ENCODE results near the gene LRRC4C.
A peak's percentile ranks its signal among the peaks of the same experiment; 100 is the strongest.

LRRC4C gene

DNA sequence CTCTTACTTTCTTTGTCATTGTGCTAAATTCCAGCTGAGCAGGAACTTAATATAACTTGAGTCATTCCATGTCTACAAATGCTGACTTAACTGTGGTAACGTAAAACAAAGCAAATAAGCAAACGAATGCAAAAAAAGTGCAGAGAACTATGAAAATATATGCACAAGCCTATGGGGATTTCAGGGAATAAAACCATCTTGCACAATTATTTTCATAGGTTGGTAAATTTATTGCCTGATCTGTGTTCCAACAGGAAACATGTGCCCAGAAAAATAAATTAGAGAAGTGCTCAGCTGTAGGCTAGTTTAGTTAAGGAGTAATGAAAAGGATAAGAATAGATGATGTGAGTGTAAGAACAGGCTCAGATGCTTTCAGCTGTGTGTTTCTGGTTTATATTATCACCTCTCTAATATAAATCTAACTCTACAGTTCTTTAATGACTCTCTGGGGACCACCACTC, 1169.3 kb downstream of the LRRC4C start:
- no peak for DNase-seq (ENCODE audit: low read depth)

DNA sequence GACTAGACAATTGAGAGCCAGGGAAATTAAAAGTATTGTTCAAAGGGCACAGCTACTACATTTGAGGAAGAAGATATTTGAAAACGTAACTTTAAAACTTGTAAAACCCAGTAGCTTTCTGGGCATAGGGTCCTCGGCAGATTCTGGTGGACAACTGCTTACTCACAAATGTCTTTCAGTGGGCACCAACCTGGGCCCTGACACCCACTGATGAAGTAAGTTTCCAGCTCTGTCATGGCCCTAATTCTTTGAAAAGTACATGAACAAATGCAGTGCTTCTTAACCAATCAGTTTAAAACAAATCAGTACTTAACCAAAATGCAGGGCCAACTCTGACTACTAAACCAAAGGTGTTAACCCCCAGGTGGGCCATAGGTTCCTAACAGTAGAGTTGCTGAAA, 1170.1 kb downstream of the LRRC4C start:
- DNase-seq (ENCODE audit: low read depth) = no peak

DNA sequence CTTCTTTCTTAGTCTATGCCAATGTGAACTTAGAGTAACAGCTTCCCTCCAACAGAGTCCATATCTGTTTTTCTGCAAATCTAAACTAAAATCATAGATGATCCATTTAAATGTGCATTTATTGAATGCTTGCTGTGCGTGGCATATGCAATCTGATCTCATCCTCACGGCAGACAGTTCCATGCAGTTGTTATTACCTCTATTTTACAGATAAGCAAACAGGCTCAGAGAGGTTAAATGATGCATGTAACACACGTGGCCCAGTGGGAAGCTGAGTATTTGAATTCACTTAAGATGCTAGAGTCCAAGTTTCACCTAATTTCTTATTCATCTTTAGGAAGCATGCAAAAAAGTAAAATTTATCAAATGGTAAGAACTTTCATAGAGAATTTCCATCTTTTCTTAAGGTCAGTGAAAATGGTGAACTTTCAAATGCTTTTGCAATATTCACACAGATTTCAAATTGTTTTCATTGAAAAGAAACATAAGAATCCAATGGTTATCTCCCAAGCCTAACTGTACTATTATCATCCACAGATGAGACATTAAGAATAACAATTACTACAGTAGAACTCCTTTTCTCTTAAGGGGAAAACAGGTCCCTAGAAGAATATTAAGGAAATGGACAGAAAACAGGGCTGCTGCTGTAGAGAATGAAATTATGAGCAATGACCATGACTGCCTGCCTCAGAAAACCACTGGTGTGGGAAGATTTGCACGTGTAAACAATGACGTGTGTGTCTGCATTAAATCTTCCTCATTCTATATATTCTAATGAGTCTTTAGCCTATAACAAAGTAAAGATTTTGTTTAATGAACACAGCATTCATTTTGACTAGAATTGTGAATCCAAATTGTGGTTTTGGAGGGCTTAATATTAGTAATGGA, 1171.3 kb downstream of the LRRC4C start:
- DNase-seq (ENCODE audit: low read depth) = no peak

DNA sequence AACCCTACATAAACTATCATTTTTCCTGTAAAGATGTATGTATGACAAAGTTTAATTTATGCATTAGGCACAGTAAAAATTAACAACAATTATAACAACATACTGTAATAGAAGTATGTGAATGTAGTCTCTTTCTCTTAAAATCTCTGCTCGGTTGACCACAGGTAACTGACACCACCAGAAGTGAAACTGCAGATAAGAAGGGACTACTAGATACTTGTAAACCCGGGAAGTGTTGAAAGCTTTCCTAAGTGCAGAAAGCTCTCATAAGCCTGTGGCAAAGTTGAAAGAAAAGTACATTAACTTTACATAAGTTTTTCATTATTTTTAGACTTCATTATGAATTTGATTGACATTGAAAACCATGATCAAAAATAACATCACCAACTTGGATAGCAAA, 1173.3 kb downstream of the LRRC4C start:
- no peak for DNase-seq (ENCODE audit: low read depth)

DNA sequence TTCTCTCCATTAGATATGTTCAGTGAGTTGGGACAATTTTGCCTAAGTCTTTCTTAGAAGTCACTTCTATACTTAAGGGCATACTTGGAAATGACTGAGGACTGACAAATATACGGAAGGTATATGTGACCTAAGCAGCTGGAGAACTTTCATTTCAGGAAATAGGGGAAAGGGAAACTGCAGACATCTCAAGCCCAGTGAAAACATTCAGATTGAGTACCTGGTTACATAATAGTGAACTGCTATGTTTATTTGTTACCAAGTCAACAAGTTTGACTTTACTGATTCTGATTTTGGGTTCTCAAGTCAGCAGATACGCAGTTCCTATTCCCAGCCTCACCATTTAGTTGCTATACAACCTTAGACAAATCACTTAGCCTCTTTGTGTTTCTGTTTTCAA, 1173.9 kb downstream of the LRRC4C start:
- no peak for DNase-seq (ENCODE audit: low read depth)

DNA sequence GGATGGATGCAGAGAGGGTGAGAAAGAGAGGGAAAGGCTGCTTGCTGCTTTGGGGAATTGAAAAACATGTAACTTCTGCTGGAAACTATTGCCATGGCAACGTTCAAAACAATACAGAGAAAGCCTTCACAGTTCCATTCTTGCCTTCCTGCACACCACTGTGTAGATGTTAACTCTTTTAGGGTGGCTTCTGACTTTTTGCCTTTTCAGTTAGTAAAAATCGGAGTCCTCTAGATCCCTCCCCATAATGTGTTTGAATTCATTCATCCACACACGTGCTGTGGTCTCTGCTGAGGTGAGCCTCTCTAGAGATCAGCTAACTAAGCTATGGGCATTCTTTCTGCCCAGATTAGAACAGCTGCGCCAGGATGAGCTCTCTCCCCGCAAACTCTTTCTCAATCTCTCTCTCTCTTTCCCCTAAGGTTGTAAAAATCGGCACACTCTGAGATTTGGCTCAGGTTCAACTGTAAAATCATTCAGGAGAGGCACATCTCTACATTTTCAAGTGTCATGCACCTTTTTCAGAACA, 1178.3 kb downstream of the LRRC4C start:
- DNase-seq (ENCODE audit: low read depth) = no peak

DNA sequence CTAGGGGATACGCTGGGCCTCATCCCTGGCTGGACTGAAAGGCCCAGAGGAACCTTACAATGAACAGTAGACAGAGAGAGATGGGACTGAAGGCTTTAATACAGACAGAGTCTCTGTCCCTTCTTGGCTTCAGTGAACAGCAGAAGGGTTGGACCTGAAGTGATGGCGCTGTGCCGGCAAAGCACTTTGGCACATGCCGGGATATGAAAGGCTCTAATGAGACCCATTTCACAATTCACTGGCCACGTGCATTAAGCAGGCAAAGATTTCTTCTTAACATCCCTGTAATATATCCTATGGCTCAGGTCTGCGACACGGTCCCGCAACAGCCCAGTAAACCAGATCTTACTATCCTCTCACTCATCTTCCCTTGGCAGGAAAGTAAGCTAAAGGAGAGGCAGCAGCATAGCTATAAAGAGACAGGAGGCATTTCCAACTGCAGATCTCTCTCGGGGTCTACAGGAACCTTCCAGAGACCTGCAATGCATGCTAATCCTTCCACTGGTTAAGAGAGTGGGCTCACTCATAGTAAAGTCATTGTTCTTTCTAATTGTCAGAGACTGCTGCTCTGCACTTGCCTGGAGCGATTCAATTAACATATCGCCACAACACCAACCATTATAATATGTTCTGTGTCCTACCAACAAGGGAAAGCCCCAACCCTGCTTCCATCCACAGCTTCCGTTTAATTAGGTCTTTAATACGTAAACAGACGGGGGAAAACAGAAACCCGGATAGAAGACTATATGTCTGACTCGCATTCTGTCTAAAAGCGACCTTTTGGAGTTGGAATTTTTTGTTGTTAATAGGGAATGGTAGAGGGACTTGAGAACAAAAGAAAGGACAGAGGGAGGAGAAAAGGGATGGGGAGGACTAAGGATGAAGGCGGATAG, 1179.0 kb downstream of the LRRC4C start:
- DNase-seq (ENCODE audit: low read depth) = no peak

DNA sequence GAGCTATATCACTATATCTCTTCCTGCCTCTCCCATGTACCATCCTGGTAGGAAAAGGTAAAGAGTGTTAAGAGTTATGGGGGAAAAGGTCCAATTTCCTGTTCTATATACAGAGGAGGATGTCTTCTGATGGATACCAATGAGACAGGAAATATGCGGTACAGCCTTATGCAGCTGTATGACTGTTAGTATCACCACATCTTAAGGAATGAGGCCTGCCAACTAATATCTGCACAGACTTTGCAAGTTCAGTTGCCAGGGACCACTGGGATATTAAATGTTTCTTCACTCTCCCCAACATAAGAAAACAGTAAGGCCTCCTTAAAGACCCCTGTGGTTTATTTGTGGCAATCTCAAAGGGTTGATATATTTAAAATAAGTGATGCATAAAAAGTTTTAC, 1182.5 kb downstream of the LRRC4C start:
- no peak for DNase-seq (ENCODE audit: low read depth)

DNA sequence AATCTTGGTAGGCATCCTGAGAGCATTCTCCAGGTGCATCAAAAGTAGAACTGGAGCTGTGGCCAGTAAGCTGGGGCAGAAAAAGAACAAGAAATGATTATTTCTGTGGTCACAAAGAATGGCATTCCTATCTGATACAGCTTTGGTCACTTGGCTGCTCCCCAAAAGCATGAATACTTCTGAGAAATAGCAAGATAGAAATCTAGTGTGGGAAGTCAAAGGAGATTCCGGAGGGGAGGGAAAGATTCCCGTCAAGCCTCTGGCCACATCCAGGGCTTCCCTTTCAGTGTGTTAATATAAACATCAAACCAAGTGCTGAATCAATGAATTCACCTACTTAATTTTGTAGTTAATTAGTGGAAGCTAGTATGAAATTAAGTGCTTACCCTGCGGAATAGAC, 1185.4 kb downstream of the LRRC4C start:
- peak; percentile 51 for DNase-seq (ENCODE audit: low read depth)

DNA sequence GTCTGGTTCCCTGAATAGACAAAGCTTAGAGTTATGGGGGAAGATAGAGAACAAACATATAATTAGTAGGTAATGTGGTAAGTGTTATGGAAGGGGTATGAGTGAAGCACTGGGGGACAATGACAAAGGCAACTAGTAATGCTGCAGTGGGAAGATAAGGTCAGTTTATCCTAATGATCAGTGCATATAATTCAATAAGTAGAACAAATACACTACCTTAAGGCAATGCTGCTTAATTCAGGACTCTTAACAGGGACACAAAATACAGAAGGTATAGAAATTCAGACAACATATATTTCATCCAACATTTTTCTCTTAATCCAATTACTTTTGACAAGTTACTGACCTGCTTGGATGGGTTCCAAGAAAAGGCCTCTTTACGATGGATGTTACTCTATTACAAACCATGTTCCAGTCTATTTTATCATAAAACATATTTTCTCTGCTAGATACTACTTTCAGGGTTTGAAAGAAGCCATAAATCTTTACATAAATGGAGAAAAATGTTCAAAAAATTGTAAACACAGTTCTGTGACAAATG, 1186.2 kb downstream of the LRRC4C start:
- no peak for DNase-seq (ENCODE audit: low read depth)

DNA sequence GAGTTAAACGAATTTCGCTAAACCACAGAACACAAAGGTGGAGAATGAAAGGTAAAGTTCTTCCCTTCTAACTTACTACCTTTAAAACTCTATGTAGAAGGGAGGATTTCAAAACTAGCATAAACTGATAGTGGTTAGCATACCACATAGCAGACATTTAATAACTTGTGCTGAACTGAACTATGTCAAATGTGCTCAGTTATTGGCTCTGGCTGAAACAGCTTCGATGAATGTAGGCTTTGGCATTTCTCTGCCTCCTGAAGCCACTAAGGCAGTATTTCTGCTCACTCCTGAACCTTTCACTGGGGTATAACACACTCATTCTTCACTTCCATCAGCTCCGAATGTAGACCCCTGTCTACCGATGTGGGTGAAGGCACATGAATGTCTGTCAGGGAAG, 1188.1 kb downstream of the LRRC4C start:
- no peak for DNase-seq (ENCODE audit: low read depth)

DNA sequence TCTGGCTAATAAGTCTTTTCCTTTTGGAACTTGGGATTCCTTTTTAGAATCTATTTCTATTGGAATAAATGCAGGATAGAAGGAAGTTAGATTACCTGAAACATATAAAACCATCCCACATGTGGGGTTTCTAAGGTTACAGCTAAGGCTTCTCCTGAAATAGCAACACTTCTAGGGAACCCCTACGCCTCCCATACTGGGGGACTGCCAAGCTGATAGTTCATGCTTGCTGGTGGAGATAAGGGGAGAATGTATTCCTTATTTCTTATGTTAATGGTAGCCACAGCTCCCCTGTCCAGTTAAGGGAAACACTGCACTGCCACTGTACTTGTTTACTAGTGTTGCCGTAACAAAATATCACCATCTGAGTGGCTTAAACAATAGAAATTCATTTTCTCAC, 1189.6 kb downstream of the LRRC4C start:
- DNase-seq (ENCODE audit: low read depth) = no peak

DNA sequence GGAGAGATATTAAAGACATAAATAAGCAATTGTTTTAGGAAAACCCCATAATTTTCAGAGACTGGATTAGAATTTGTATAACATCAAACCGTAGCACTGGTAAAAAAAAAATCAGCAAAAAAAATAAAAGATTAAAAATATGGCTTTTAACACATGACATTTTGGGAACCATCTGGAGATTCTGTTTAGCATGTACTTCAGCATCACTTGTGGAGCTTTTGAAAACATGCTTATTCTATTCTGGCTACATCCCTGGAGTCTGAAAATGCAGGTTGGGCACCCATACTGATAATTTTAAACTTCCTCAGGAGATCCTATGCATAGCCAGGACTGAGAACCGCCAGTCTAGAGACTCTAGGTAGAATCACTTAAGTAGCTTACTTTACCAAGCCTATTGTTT, 1190.9 kb downstream of the LRRC4C start:
- no peak for DNase-seq (ENCODE audit: low read depth)

DNA sequence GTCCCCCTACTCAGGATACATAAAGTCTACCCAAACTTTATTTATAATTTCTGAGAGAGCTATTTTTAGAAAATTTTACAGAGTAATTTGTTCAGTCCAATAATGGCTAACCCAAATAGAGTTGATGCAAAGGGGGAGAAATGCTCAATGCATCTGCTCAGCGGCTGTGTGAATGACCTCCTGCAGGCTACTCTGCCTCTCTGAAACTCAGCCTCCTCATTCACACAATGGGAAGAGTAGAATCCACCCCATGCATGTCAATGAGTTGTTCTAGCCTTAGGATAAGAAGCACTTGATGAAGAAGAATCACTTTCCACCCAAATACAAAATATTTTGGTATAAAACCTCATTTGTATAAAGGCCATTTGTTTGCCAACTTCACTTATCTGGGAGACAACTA, 1204.0 kb downstream of the LRRC4C start:
- DNase-seq (ENCODE audit: low read depth) = no peak

DNA sequence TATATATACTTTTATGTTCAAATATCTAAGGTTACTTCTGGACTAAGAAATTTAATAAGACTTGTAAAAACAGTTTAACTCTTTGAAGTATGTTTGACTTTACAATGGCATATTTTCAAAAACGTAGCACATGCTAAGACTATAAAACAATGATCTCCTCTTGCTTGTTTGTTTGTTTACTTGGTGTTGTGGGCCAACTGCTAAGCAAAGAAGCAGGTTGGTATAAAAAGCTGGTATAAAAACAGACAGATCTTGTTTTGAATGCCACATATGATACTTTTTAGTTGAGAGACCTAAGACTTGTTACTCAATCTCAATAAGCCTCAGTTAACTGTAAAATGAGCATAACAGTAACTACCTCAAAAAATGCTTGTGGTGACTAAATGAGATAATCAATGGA, 1206.3 kb downstream of the LRRC4C start:
- DNase-seq (ENCODE audit: low read depth) = no peak

DNA sequence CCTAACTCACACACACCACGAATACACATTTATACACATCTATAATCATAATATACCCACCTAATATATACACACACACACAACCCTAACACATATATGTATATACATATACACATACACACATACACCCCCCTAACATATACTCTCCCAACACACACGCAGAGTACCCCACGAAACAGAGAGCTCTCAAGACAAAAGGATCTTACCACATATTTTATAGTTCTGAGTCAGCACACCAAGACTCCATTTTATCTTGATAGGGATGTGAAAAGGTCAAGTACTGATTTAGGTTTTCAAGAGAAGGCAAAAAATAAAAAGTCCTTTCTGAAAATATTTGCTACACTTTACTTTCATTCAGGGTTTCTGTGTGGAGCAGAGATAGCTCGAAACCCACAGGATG, 1207.2 kb downstream of the LRRC4C start:
- DNase-seq (ENCODE audit: low read depth) = no peak

DNA sequence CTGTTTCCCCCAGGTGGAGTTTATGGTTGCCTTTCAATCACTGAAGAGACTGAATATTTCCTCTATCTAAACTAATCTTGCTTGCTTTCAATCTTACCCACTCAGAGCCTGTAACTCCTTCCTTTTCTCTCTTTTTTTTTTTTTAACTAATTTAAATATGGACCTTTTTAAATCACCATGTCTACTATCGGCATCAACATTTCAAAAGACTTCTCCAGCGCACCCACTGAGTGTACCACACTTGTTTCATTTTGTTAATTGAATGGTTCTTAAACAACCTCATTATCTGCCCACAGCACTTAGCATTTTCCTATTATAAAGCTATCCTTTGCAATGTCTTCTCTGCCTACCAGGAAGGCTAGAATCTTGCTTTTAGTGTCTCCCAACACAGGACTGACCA, 1212.5 kb downstream of the LRRC4C start:
- DNase-seq (ENCODE audit: low read depth) = no peak

DNA sequence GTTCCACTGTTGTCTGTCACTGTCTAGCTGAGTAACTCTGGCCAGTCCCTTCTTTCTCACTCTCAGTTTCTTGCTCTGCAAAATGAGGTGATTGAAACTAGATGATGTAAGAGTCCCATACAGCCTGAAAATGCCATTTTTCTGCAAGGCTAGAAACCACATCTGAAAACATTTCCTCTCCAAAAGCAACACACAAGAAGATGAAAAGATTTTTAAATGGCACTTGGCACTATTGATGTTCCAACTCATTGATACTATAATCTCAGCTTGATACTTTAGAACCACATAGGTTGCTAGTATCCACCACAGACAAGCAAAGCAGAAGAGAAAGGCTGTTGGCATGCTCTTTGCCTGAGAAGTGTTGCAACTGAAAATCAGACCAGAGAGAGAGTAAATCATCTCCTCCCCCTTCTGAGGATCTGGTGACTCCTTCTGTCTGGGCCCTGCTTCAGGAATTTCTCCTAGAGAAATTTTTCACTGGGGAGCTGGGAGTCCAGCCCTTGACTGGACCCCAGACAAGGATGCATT, 1217.9 kb downstream of the LRRC4C start:
- DNase-seq (ENCODE audit: low read depth) = no peak

DNA sequence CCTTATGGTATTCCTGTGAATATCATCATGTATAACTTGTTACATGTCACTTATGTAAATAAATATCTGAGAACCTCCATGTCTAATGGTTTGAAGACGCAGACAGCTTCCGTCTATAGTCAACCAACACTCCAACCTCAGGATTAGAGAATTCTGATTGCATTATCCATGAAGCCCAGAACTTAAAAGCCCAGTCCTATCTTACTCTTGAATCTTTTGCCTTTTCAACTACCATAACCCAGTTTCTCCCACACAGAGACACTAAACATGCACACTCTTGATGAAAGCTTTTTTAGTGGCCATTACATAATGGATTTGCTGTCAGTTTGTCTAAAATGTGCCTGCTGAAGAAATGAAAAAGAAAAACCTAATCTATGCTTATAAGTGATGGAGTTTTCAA, 1219.2 kb downstream of the LRRC4C start:
- no peak for DNase-seq (ENCODE audit: low read depth)

DNA sequence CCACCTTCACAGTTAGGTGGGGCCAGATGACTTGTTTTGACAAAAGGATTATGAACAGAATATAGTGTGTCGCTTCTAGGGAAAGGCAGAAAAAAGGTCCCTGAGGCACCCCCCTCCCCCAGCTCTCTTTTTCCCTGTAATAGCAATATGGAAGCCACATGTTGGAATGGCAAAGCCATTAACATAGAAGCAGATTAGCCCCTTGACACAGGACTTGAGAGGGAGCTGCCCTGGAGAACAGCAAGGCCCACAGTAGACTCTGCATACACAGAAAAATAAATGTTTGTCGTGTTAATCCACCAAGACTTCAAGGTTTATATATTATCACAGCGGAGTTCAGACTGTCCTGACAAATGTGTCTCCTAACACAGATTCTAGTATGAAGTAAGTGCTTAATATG, 1222.9 kb downstream of the LRRC4C start:
- DNase-seq (ENCODE audit: low read depth) = no peak

DNA sequence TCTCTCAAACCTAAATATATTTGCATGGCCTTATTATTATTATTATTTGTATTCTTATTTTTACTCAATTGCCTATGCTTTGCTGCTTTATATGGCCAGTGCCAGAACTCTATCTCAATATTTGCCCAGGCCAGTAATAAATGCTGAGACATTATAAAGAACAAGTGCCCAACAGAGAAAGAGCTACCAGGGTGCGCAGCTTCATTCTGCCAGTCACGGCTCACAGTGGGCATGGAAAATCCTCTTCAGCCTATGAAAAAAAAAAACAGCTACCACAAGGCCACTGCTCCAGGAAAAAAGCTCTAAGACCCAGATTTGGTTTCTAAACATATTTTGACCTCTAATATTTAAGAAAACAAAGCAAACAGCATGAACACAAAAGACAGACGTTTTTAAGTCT, 1223.6 kb downstream of the LRRC4C start:
- no peak for DNase-seq (ENCODE audit: low read depth)

DNA sequence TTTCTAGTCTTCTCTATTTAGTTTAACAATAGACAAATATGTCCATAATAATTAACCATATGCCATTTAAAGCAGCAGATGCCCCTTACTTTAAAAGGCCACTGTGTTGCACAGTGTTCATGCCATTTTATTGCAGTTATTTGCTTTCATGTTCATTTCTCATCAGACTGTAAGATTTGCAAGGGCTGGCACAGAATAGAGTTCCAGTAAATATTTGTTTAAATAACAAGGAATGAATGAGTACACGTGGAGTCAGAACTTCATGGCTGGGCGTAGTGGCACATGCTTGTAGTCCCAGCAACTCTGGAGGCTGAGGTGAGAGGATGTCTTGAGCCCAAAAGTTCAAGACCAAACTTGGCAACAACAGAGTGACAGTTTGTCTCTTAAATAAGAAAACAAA, 1228.6 kb downstream of the LRRC4C start:
- DNase-seq (ENCODE audit: low read depth) = no peak

Measured in non-pigmented ciliary epithelial cell (primary cell).